ENCODE results near the gene PRDX6.

Gene PRDX6

GRCh38 chr1:173529106-173529505 lies 52.0 kb downstream of the PRDX6 start:
- Histone ChIP-seq H3K36me3 (ENCODE audit: insufficient read depth, low read depth, low read length) (no peaks in the 10 kb centered on the region), H3K9ac (ENCODE audit: low read depth, low read length) (no peak overlapping the region), H3K4me3 (ENCODE audit: low read length) (no peak overlapping the region), H3K27ac (ENCODE audit: low read length) (no peak overlapping the region), H3K4me1 (ENCODE audit: insufficient read depth, low read length) (peaks cover 26% of the 10 kb centered on the region), H3K9me3 (ENCODE audit: insufficient read depth, low read depth, low read length) (no peaks in the 10 kb centered on the region), H3K27me3 (ENCODE audit: insufficient read depth, low read length) (no peaks in the 10 kb centered on the region)

GRCh38 chr1:173530795-173531693 lies 53.9 kb downstream of the PRDX6 start:
- no peak overlapping the region for H3K27ac ChIP-seq (ENCODE audit: low read length)

DNA sequence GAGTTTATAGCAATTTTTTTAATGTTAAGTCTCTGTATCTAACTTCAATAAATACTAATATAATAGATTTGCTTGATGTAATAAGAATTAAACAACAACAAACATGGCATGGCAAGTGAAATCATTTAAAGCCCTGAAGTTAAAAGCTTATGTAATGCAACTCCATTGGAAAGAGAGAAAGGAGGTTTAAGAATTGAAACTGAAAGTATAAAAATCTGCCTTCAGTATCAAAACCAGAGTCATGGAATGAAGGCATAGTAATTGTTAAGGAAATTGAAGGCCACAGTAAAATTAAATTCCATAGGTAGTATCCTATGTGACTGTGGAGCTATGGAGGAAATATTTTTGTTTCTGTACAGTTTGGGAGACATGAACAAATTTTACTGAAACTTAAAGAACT lies 55.1 kb downstream of the PRDX6 start:
- Histone ChIP-seq H3K36me3 (ENCODE audit: insufficient read depth, low read depth, low read length) (no peaks in the 10 kb centered on the region), H3K4me3 (ENCODE audit: low read length) (no peak overlapping the region), H3K9me3 (ENCODE audit: insufficient read depth, low read depth, low read length) (no peaks in the 10 kb centered on the region), H3K9ac (ENCODE audit: low read depth, low read length) (no peak overlapping the region), H3K4me1 (ENCODE audit: insufficient read depth, low read length) (peaks cover 26% of the 10 kb centered on the region), H3K27ac (ENCODE audit: low read length) (no peak overlapping the region), H3K27me3 (ENCODE audit: insufficient read depth, low read length) (no peaks in the 10 kb centered on the region)

More at GRCh38 chr1:173530795-173531693, 53.9 kb downstream of the PRDX6 start:
- no peaks in the 10 kb centered on the region for H3K9me3 ChIP-seq (ENCODE audit: insufficient read depth, low read depth, low read length)
- no peaks in the 10 kb centered on the region for H3K36me3 ChIP-seq (ENCODE audit: insufficient read depth, low read depth, low read length)
- 0 out of 2 replicates have a peak overlapping the region, but pooled peaks have one; percentile 10 for H3K4me3 ChIP-seq (ENCODE audit: low read length)
- no peaks in the 10 kb centered on the region for H3K27me3 ChIP-seq (ENCODE audit: insufficient read depth, low read length)
- peak overlapping the region; percentile 30 for H3K9ac ChIP-seq (ENCODE audit: low read depth, low read length)
- peaks cover 26% of the 10 kb centered on the region for H3K4me1 ChIP-seq (ENCODE audit: insufficient read depth, low read length)

GRCh38 chr1:173536223-173536622 lies 59.1 kb downstream of the PRDX6 start:
- Histone ChIP-seq H3K4me3 (ENCODE audit: low read length) (no peak overlapping the region), H3K27me3 (ENCODE audit: insufficient read depth, low read length) (no peaks in the 10 kb centered on the region), H3K4me1 (ENCODE audit: insufficient read depth, low read length) (peaks cover 3% of the 10 kb centered on the region), H3K36me3 (ENCODE audit: insufficient read depth, low read depth, low read length) (no peaks in the 10 kb centered on the region), H3K27ac (ENCODE audit: low read length) (no peak overlapping the region), H3K9ac (ENCODE audit: low read depth, low read length) (no peak overlapping the region), H3K9me3 (ENCODE audit: insufficient read depth, low read depth, low read length) (no peaks in the 10 kb centered on the region)
